22Rv1 (cell line): ENCODE data around the gene LRRC43.
A peak's percentile ranks its signal among the peaks of the same experiment; 100 is the strongest.

Source experiments
- H3K27ac ChIP-seq: fragments of 450-650 bp; 2 replicates; pipeline ENCODE4 v1.5.1; 2017
- ZFX ChIP-seq: fragments of 450-650 bp; IDR thresholded peaks from 2 replicates; pipeline ENCODE4 v1.6.1; 2017; ENCODE audit warnings: antibody characterized with exemption, borderline replicate concordance
- TF ChIP-seq, protein P1 (sequence below): fragments of 450-650 bp; IDR thresholded peaks from 2 replicates; pipeline ENCODE4 v1.5.1; 2017; ENCODE audit warnings: mild to moderate bottlenecking

The LRRC43 gene

DNA sequence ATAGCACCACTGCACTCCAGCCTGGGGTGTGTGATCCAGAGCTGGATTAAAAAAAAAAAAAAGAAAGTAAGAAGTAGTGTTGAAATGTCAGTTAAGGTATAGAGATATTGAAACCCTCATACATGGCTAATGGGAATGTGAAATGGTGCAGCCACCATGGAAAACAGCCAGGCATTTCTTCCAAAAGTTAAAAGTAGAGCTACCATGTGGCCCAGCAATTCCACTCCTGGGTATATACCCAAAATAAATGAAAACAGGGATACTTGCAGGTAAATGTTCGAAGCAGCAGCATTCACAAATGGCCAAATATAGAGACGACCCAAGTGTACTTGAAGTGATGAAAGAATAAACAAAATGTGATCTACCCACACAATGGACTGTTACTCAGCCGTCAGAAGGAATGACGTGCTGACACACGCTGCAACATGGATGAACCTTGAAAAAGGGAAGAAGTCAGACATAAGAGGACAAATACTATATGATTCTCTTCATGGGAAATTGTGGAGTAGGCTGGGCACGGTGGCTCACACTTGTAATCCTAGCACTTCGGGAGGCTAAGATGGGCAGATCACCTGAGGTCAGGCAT, 24.1 kb upstream of the LRRC43 start:
- H3K27ac ChIP-seq = no peak overlapping the region
- TF ChIP-seq, protein P1, sequence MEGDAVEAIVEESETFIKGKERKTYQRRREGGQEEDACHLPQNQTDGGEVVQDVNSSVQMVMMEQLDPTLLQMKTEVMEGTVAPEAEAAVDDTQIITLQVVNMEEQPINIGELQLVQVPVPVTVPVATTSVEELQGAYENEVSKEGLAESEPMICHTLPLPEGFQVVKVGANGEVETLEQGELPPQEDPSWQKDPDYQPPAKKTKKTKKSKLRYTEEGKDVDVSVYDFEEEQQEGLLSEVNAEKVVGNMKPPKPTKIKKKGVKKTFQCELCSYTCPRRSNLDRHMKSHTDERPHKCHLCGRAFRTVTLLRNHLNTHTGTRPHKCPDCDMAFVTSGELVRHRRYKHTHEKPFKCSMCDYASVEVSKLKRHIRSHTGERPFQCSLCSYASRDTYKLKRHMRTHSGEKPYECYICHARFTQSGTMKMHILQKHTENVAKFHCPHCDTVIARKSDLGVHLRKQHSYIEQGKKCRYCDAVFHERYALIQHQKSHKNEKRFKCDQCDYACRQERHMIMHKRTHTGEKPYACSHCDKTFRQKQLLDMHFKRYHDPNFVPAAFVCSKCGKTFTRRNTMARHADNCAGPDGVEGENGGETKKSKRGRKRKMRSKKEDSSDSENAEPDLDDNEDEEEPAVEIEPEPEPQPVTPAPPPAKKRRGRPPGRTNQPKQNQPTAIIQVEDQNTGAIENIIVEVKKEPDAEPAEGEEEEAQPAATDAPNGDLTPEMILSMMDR = no peak
- TF ChIP-seq ZFX = no peak

DNA sequence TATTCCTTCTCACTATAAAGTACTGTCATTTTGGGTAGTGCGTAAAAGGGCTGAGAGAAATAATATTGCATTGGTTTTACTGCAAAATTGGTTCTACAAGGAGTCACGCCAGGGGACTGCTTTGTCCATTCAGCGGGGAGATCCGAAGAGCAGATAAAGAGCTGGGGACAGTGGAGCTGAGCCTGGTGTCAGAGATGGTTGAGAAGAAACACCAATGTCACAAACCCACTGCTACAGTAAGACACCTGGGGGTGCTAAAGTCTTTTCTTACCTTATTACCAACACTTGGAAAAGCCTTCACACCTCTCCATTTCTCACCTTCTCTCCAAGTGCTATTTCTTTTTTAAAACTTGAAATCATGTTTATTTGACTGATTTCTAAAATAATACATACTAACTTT, 23.0 kb upstream of the LRRC43 start:
- no peak overlapping the region for H3K27ac ChIP-seq
- TF ChIP-seq ZFX = no peak
- TF ChIP-seq, protein P1 = peak; percentile 16; the same call in 1 of the 2 replicates

DNA sequence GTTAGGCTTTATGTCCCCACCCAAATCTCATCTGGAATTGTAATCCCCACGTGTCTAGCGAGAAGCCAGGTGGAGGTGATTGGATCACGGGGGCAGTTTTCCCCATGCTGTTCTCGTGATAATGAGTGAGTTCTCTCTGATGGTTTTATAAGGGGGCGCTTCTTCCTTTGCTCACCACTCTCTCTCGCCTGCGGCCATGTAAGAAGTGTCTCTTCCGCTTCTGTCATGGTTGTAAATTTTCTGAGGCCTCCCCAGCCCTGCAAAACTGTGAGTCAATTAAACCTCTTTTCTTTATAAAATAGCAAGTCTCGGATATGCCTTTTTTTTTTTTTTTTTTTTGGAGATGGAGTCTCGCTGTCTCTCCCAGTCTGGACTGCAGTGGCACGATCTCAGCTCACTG, 22.2 kb upstream of the LRRC43 start:
- TF ChIP-seq, protein P1 = no peak
- no peak for TF ChIP-seq ZFX

DNA sequence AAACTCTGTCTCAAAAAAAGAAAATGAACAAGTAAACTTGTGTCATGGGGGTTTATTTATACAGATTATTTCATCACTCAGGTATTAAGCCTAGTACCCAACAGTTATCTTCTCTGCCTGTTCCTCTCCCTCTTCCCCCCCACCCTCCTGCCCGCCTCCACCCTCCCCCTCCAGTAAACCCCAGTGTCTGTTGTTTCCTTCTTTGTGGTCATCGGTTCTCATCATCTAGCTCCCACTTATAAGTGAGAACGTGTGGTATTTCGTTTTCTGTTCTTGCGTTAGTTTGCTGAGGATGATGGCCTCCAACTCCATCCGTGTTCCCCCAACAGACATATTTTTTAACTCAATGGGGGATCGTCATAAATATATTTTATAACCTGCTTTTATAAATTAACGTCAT, 21.2 kb upstream of the LRRC43 start:
- TF ChIP-seq ZFX = no peak
- TF ChIP-seq, protein P1 = no peak
- H3K27ac ChIP-seq = no peak overlapping the region

More for the DNA sequence above, 22.2 kb upstream of the LRRC43 start:
- no peak overlapping the region for H3K27ac ChIP-seq

DNA sequence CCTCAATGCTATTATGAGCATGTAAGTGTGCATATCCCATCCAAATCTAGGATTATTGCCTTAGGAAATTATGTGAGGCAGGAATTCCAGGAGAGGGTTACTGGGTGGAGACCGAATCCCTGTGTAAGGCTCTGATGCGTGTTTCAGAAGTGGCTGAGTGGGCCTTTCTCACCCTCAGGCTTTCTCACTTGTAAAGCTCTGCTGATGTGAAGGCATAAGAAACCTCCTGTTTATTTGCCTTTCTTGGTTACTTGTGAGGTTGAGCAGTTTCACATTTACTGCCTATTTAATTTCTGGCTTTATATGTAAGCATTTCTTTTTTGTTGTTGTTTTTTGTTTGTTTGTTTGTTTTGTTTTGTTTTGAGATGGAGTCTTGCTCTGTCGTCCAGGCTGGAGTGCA, 19.9 kb upstream of the LRRC43 start:
- TF ChIP-seq ZFX = no peak
- no peak overlapping the region for H3K27ac ChIP-seq

DNA sequence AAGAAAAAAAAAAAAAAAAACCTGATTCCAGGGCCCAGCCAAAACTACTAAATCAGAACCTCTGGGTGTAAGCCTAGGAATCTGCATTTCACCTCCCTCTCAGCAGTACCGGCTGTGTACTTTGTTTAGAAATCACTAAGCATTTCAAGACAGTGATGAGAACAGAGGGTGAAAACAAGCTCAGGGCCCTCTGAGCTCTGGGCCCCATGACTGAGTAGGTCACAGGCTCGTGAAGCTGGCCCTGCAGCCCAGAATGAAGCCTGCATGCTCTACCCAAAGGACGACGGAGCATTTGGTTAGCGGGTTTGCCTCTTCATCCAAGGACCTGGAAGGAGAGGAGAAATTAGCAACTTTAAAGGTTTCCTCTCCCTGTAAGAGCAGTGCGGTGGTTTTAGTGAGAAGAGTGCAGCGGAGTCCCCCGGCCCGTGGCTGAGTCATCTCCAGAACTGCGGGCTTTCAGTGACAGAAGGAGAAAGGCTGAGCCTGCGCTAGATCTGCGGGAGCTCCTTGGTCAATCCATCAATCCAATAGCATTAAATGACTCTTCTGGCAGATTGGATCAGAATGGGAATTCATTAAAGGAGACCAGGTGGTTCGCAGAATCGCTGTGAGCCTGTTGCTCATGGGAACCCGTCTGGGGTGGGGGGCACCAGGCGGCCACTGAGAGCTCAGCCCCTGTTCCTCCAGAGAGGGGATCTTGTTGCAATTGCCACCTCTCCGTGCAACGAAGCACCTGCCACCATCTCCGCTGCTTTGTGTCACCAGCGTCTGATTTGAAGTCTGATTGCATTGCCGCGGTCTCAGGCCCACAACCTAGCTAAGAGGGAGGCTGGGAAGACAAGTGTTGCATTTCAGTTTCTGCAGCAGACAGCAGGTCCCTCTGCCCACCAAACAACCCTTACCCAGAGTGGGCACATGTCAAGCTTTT, 16.2 kb upstream of the LRRC43 start:
- TF ChIP-seq ZFX = no peak
- TF ChIP-seq, protein P1 = no peak
- H3K27ac ChIP-seq = no peak overlapping the region

DNA sequence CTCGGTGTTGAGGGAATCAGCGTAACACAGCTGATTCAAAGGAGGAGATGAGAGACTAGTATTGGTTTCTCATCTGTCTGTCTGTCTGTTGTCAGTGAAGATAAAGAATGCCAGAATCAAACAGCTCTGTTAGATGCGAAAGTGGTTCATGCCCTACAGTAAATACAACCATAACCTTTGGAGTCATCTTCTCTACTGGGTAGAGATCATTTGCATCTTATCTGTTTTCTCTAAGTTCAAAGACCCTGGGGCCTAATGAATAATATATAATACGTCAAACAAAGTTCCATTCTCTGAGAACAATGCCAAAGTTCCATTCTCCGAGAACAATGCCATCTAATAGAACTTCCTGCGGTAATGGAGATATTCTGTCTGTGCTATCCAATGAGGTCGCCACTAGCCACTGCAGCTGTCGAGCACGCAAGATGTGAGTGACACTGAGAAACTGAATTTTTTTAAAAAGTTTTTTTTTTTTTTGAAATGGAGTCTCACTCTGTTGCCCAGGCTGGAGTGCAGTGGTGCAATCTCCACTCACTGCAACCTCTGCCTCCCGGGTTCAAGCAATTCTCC, 15.5 kb upstream of the LRRC43 start:
- H3K27ac ChIP-seq = no peak overlapping the region
- TF ChIP-seq ZFX = no peak
- TF ChIP-seq, protein P1 = no peak
